ENCODE measurements around the gene PGM2. TPM values are rescaled to one million over a fixed set of nuclear protein-coding genes. Genes with fewer than 3 reads are reported as not detected.

The PGM2 gene
- total RNA-seq, 1 donor from 2014 or later: 43.0 TPM

- Mint-ChIP-seq H3K27me3 (ENCODE audit: insufficient read depth) (no peaks in the 10 kb centered on the region), H3K9me3 (no peaks in the 10 kb centered on the region), H3K36me3 (ENCODE audit: low read depth) (peaks cover 33% of the 10 kb centered on the region), H3K27ac (no peak overlapping the region), H3K4me1 (ENCODE audit: low read depth) (no peaks in the 10 kb centered on the region), H3K4me3 (no peak overlapping the region)
- DNase-seq (ENCODE audit: low spot score): no peak
- intact Hi-C loops (cut with micrococcal nuclease): no loop called here
Observed at GRCh38 chr4:37847311-37847884, 20.9 kb downstream of the PGM2 start.

- H3K4me3 Mint-ChIP-seq: no peak overlapping the region
- H3K27me3 Mint-ChIP-seq (ENCODE audit: insufficient read depth): no peaks in the 10 kb centered on the region
- no peaks in the 10 kb centered on the region for H3K4me1 Mint-ChIP-seq (ENCODE audit: low read depth)
- H3K9me3 Mint-ChIP-seq: no peaks in the 10 kb centered on the region
- intact Hi-C loops (cut with micrococcal nuclease): no loop called here
- peaks cover 25% of the 10 kb centered on the region for H3K36me3 Mint-ChIP-seq (ENCODE audit: low read depth)
- no peak overlapping the region for H3K27ac Mint-ChIP-seq
- DNase-seq (ENCODE audit: low spot score): no peak
Observed at GRCh38 chr4:37852376-37852775, 25.9 kb downstream of the PGM2 start.

- Mint-ChIP-seq H3K9me3 (no peaks in the 10 kb centered on the region), H3K36me3 (ENCODE audit: low read depth) (peaks cover 33% of the 10 kb centered on the region), H3K27me3 (ENCODE audit: insufficient read depth) (no peaks in the 10 kb centered on the region), H3K4me3 (no peak overlapping the region), H3K4me1 (ENCODE audit: low read depth) (no peaks in the 10 kb centered on the region), H3K27ac (no peak overlapping the region)
- intact Hi-C loops (cut with micrococcal nuclease): no loop called here
- no peak for DNase-seq (ENCODE audit: low spot score)
Observed at GRCh38 chr4:37858112-37858511, 31.6 kb downstream of the PGM2 start.

GRCh38 chr4:37858872-37859271 is 32.4 kb downstream of the PGM2 start:
- no peak for DNase-seq (ENCODE audit: low spot score)
- no peaks in the 10 kb centered on the region for H3K9me3 Mint-ChIP-seq
- H3K4me3 Mint-ChIP-seq: no peak overlapping the region
- H3K27me3 Mint-ChIP-seq (ENCODE audit: insufficient read depth): no peaks in the 10 kb centered on the region
- peaks cover 38% of the 10 kb centered on the region for H3K36me3 Mint-ChIP-seq (ENCODE audit: low read depth)
- intact Hi-C loops (cut with micrococcal nuclease): no loop called here
- no peak overlapping the region for H3K27ac Mint-ChIP-seq
- no peaks in the 10 kb centered on the region for H3K4me1 Mint-ChIP-seq (ENCODE audit: low read depth)

- Mint-ChIP-seq H3K4me1 (ENCODE audit: low read depth) (no peaks in the 10 kb centered on the region), H3K4me3 (no peak overlapping the region), H3K27ac (no peak overlapping the region), H3K9me3 (no peaks in the 10 kb centered on the region), H3K36me3 (ENCODE audit: low read depth) (peaks cover 34% of the 10 kb centered on the region), H3K27me3 (ENCODE audit: insufficient read depth) (no peaks in the 10 kb centered on the region)
- intact Hi-C loops (cut with micrococcal nuclease): no loop called here
- DNase-seq (ENCODE audit: low spot score): no peak
Observed at GRCh38 chr4:37860266-37860665, 33.8 kb downstream of the PGM2 start.

- H3K9me3 Mint-ChIP-seq: no peaks in the 10 kb centered on the region
- H3K27ac Mint-ChIP-seq: no peak overlapping the region
- intact Hi-C loops (cut with micrococcal nuclease): no loop called here
- DNase-seq (ENCODE audit: low spot score): no peak
- no peaks in the 10 kb centered on the region for H3K4me1 Mint-ChIP-seq (ENCODE audit: low read depth)
- no peaks in the 10 kb centered on the region for H3K27me3 Mint-ChIP-seq (ENCODE audit: insufficient read depth)
- peaks cover 45% of the 10 kb centered on the region for H3K36me3 Mint-ChIP-seq (ENCODE audit: low read depth)
- no peak overlapping the region for H3K4me3 Mint-ChIP-seq
Observed at GRCh38 chr4:37862961-37863360, 36.5 kb downstream of the PGM2 start.

GRCh38 chr4:37864786-37865185 is 38.3 kb downstream of the PGM2 start:
- no peak overlapping the region for H3K4me3 Mint-ChIP-seq
- no peaks in the 10 kb centered on the region for H3K4me1 Mint-ChIP-seq (ENCODE audit: low read depth)
- peaks cover 36% of the 10 kb centered on the region for H3K36me3 Mint-ChIP-seq (ENCODE audit: low read depth)
- no peak for DNase-seq (ENCODE audit: low spot score)
- H3K9me3 Mint-ChIP-seq: no peaks in the 10 kb centered on the region
- intact Hi-C loops (cut with micrococcal nuclease): no loop called here
- H3K27ac Mint-ChIP-seq: no peak overlapping the region
- no peaks in the 10 kb centered on the region for H3K27me3 Mint-ChIP-seq (ENCODE audit: insufficient read depth)

- no peak for DNase-seq (ENCODE audit: low spot score)
- intact Hi-C loops (cut with micrococcal nuclease): no loop called here
- H3K36me3 Mint-ChIP-seq (ENCODE audit: low read depth): peaks cover 36% of the 10 kb centered on the region
- no peaks in the 10 kb centered on the region for H3K9me3 Mint-ChIP-seq
- no peaks in the 10 kb centered on the region for H3K4me1 Mint-ChIP-seq (ENCODE audit: low read depth)
- no peak overlapping the region for H3K4me3 Mint-ChIP-seq
- no peak overlapping the region for H3K27ac Mint-ChIP-seq
- H3K27me3 Mint-ChIP-seq (ENCODE audit: insufficient read depth): no peaks in the 10 kb centered on the region
Observed at GRCh38 chr4:37865450-37865849, 39.0 kb downstream of the PGM2 start.

- no peak overlapping the region for H3K4me3 Mint-ChIP-seq
- H3K36me3 Mint-ChIP-seq (ENCODE audit: low read depth): peaks cover 31% of the 10 kb centered on the region
- peaks cover 5% of the 10 kb centered on the region for H3K4me1 Mint-ChIP-seq (ENCODE audit: low read depth)
- intact Hi-C loops (cut with micrococcal nuclease): no loop called here
- no peak for DNase-seq (ENCODE audit: low spot score)
- no peaks in the 10 kb centered on the region for H3K9me3 Mint-ChIP-seq
- H3K27me3 Mint-ChIP-seq (ENCODE audit: insufficient read depth): no peaks in the 10 kb centered on the region
- H3K27ac Mint-ChIP-seq: no peak overlapping the region
Observed at GRCh38 chr4:37867102-37867501, 40.6 kb downstream of the PGM2 start.

- no peaks in the 10 kb centered on the region for H3K9me3 Mint-ChIP-seq
- H3K4me3 Mint-ChIP-seq: no peak overlapping the region
- DNase-seq (ENCODE audit: low spot score): no peak
- H3K27ac Mint-ChIP-seq: no peak overlapping the region
- H3K27me3 Mint-ChIP-seq (ENCODE audit: insufficient read depth): no peaks in the 10 kb centered on the region
- H3K36me3 Mint-ChIP-seq (ENCODE audit: low read depth): peaks cover 26% of the 10 kb centered on the region
- H3K4me1 Mint-ChIP-seq (ENCODE audit: low read depth): peaks cover 16% of the 10 kb centered on the region
- intact Hi-C loops (cut with micrococcal nuclease): no loop called here
Observed at GRCh38 chr4:37868238-37868637, 41.8 kb downstream of the PGM2 start.

GRCh38 chr4:37872310-37872988 is 46.0 kb downstream of the PGM2 start:
- intact Hi-C loops (cut with micrococcal nuclease): loop anchor here (5.0 kb wide), 1 partner anchor 105 kb away; no protein-coding TSS in a partner anchor

GRCh38 chr4:37873386-37873785 is 46.9 kb downstream of the PGM2 start:
- Mint-ChIP-seq H3K9me3 (no peaks in the 10 kb centered on the region), H3K27me3 (ENCODE audit: insufficient read depth) (no peaks in the 10 kb centered on the region), H3K27ac (no peak overlapping the region), H3K4me3 (no peak overlapping the region), H3K4me1 (ENCODE audit: low read depth) (peaks cover 21% of the 10 kb centered on the region), H3K36me3 (ENCODE audit: low read depth) (peaks cover 4% of the 10 kb centered on the region)
- intact Hi-C loops (cut with micrococcal nuclease): loop anchor here (1.0 to 5.0 kb wide), 3 partner anchors 18 to 104 kb away; partner anchors contain the start of genes PGM2 and TBC1D1
- no peak for DNase-seq (ENCODE audit: low spot score)

More at GRCh38 chr4:37872310-37872988, 46.0 kb downstream of the PGM2 start:
- H3K27ac Mint-ChIP-seq: no peak overlapping the region
- H3K36me3 Mint-ChIP-seq (ENCODE audit: low read depth): peaks cover 12% of the 10 kb centered on the region
- H3K27me3 Mint-ChIP-seq (ENCODE audit: insufficient read depth): no peaks in the 10 kb centered on the region
- H3K9me3 Mint-ChIP-seq: no peaks in the 10 kb centered on the region
- DNase-seq (ENCODE audit: low spot score): no peak
- H3K4me1 Mint-ChIP-seq (ENCODE audit: low read depth): peaks cover 21% of the 10 kb centered on the region
- H3K4me3 Mint-ChIP-seq: no peak overlapping the region

- Mint-ChIP-seq H3K4me3 (no peak overlapping the region), H3K27me3 (ENCODE audit: insufficient read depth) (no peaks in the 10 kb centered on the region), H3K27ac (no peak overlapping the region), H3K36me3 (ENCODE audit: low read depth) (peaks cover 3% of the 10 kb centered on the region), H3K9me3 (no peaks in the 10 kb centered on the region), H3K4me1 (ENCODE audit: low read depth) (peaks cover 21% of the 10 kb centered on the region)
- DNase-seq (ENCODE audit: low spot score): no peak
- intact Hi-C loops (cut with micrococcal nuclease): no loop called here
Observed at GRCh38 chr4:37876156-37876555, 49.7 kb downstream of the PGM2 start.
